IMR-90 (cell line): Measurements from ENCODE around the gene DNTT. TPM values are rescaled to one million over a fixed set of nuclear protein-coding genes. Genes with fewer than 3 reads are reported as not detected.

Experiments used
- ATAC-seq: fragments of 200-7000 bp; cut with Tn5 transposase; 2 replicates; pipeline ENCODE4 v1.9.1; 2020; ENCODE audit warnings: low read depth, mild to moderate bottlenecking, moderate library complexity
- BruUV-seq: library from RNA; stranded (reverse); fragments of 400-500 nt; replicated peaks from 2 replicates; lab custom pipeline; 2021; lab: Mats Ljungman, UMichigan
- CTCF ChIA-PET: fragments of 300-600 bp; formaldehyde crosslinking; extraction: SDS; loops from one replicate; lab custom pipeline; 2021; ENCODE audit warnings: antibody characterized with exemption; lab: Yijun Ruan, JAX
- POLR2A ChIA-PET: fragments of 300-600 bp; sonication (Branson Sonifier 250); formaldehyde crosslinking; loops from one replicate; lab custom pipeline; 2022; ENCODE audit warnings: antibody characterized with exemption; ENCODE audit not compliant: unreplicated experiment; lab: Charles Lee
- DNase-seq: peaks from one replicate; pipeline ENCODE4 v3.0.0; 2013
- H2AFZ ChIP-seq: replicated peaks from 2 replicates; pipeline ENCODE3; 2013; ENCODE audit warnings: low read length, mild to moderate bottlenecking; ENCODE audit not compliant: poor library complexity
- H2AK5ac ChIP-seq: 2 replicates; pipeline ENCODE4 v1.6.1; 2013; ENCODE audit warnings: low read depth, low read length, inconsistent platforms
- H2AK9ac ChIP-seq: replicated peaks from 2 replicates; pipeline ENCODE3; 2013; ENCODE audit warnings: mild to moderate bottlenecking, low read depth, low read length, moderate library complexity; ENCODE audit not compliant: poor library complexity
- H2BK120ac ChIP-seq: 2 replicates; pipeline ENCODE4 v1.6.1; 2013; ENCODE audit warnings: low read depth, low read length, inconsistent platforms
- H2BK15ac ChIP-seq: 3 replicates; pipeline ENCODE4 v1.6.1; 2013; ENCODE audit warnings: low read depth, low read length, inconsistent platforms
- H2BK20ac ChIP-seq: 2 replicates; pipeline ENCODE4 v1.6.1; 2013; ENCODE audit warnings: low read depth, mild to moderate bottlenecking, inconsistent platforms, low read length, moderate library complexity
- H2BK5ac ChIP-seq: 2 replicates; pipeline ENCODE4 v1.6.1; 2013; ENCODE audit warnings: mild to moderate bottlenecking, low read depth, low read length, inconsistent platforms; ENCODE audit not compliant: poor library complexity, severe bottlenecking
- H3K14ac ChIP-seq: replicated peaks from 2 replicates; pipeline ENCODE4 v1.6.1; 2013; ENCODE audit warnings: low read depth, low read length, inconsistent platforms
- H3K18ac ChIP-seq: 2 replicates; pipeline ENCODE4 v1.6.1; 2013; ENCODE audit warnings: low read depth, low read length, control low read depth
- H3K23ac ChIP-seq: 2 replicates; pipeline ENCODE4 v1.6.1; 2013; ENCODE audit warnings: low read depth, low read length, inconsistent platforms
- H3K27ac ChIP-seq: 2 replicates; pipeline ENCODE4 v1.5.1; 2013; ENCODE audit warnings: mild to moderate bottlenecking, control low read depth, low read length; ENCODE audit not compliant: insufficient read depth
- H3K27me3 ChIP-seq: 2 replicates; pipeline ENCODE4 v1.6.1; 2013; ENCODE audit warnings: low read length; ENCODE audit not compliant: control insufficient read depth, insufficient read depth
- H3K36me3 ChIP-seq: 2 replicates; pipeline ENCODE4 v1.6.1; 2013; ENCODE audit warnings: low read length, mixed read lengths; ENCODE audit not compliant: control insufficient read depth, insufficient read depth
- H3K4ac ChIP-seq: 2 replicates; pipeline ENCODE4 v1.6.1; 2013; ENCODE audit warnings: low read depth, low read length, inconsistent platforms
- H3K4me1 ChIP-seq: 2 replicates; pipeline ENCODE4 v1.6.1; 2013; ENCODE audit warnings: low read length, mixed read lengths; ENCODE audit not compliant: control insufficient read depth, insufficient read depth
- H3K4me2 ChIP-seq: 2 replicates; pipeline ENCODE4 v1.6.1; 2013; ENCODE audit warnings: low read depth, mild to moderate bottlenecking, control low read depth, low read length, moderate library complexity
- H3K4me3 ChIP-seq: 2 replicates; pipeline ENCODE4 v1.5.1; 2013; ENCODE audit warnings: low read depth, mild to moderate bottlenecking, control low read depth, low read length, moderate library complexity; ENCODE audit not compliant: insufficient read depth
- H3K56ac ChIP-seq: 2 replicates; pipeline ENCODE4 v1.6.1; 2013; ENCODE audit warnings: low read length, inconsistent platforms; ENCODE audit not compliant: insufficient read depth; ENCODE audit errors: extremely low read depth
- H3K79me1 ChIP-seq, 2 experiments: 2 replicates each; pipeline ENCODE4 v1.6.1; 2013; ENCODE audit warnings: low read length in 2 of 2, inconsistent platforms in 1 of 2, low read depth in 1 of 2
- H3K9ac ChIP-seq: 2 replicates; pipeline ENCODE4 v1.6.1; 2013; ENCODE audit warnings: low read depth, low read length, control low read depth
- H3K9me1 ChIP-seq: 2 replicates; pipeline ENCODE4 v1.6.1; 2013; ENCODE audit warnings: low read length, inconsistent platforms; ENCODE audit not compliant: insufficient read depth
- H3K9me3 ChIP-seq: 2 replicates; pipeline ENCODE4 v1.6.1; 2013; ENCODE audit warnings: low read length; ENCODE audit not compliant: control insufficient read depth, insufficient read depth
- H4K20me1 ChIP-seq: 2 replicates; pipeline ENCODE4 v1.6.1; 2013; ENCODE audit warnings: low read length, inconsistent platforms; ENCODE audit not compliant: insufficient read depth
- H4K5ac ChIP-seq: 2 replicates; pipeline ENCODE4 v1.6.1; 2013; ENCODE audit warnings: mild to moderate bottlenecking, low read depth, low read length, control low read depth
- H4K8ac ChIP-seq, 2 experiments: 2 replicates each; pipeline ENCODE4 v1.6.1; 2013; ENCODE audit warnings: low read depth in 2 of 2, low read length in 2 of 2, control low read depth in 1 of 2, inconsistent platforms in 1 of 2
- H4K91ac ChIP-seq: 2 replicates; pipeline ENCODE4 v1.6.1; 2013; ENCODE audit warnings: low read depth, low read length, inconsistent platforms; ENCODE audit not compliant: insufficient read depth
- BHLHE40 ChIP-seq: fragments of 150-350 bp; IDR thresholded peaks from 2 replicates; pipeline ENCODE4 v1.6.1; 2016; ENCODE audit warnings: mild to moderate bottlenecking, low read depth, low read length
- CEBPB ChIP-seq: IDR thresholded peaks from 2 replicates; pipeline ENCODE4 v1.6.1; 2012; ENCODE audit warnings: low read depth, low read length, improper control_type of control experiment
- CHD1 ChIP-seq: IDR thresholded peaks from 2 replicates; pipeline ENCODE4 v1.6.1; 2012; ENCODE audit warnings: low read depth, low read length, improper control_type of control experiment
- FOS ChIP-seq: fragments of 150-350 bp; IDR thresholded peaks from 2 replicates; pipeline ENCODE4 v1.6.1; 2016; ENCODE audit warnings: low read depth, low read length
- MAFK ChIP-seq: IDR thresholded peaks from 2 replicates; pipeline ENCODE4 v1.6.1; 2012; ENCODE audit warnings: low read depth, low read length, improper control_type of control experiment
- MAZ ChIP-seq: IDR thresholded peaks from 2 replicates; pipeline ENCODE4 v1.6.1; 2012; ENCODE audit warnings: low read depth, mild to moderate bottlenecking, low read length, improper control_type of control experiment, moderate library complexity, borderline replicate concordance
- MXI1 ChIP-seq: IDR thresholded peaks from 2 replicates; pipeline ENCODE4 v1.6.1; 2012; ENCODE audit warnings: low read depth, mild to moderate bottlenecking, low read length, moderate library complexity, borderline replicate concordance
- NFE2L2 ChIP-seq: fragments of 150-350 bp; IDR thresholded peaks from 2 replicates; pipeline ENCODE4 v1.6.1; 2016; ENCODE audit warnings: low read depth, mild to moderate bottlenecking, low read length
- POLR2A ChIP-seq: IDR thresholded peaks from 2 replicates; pipeline ENCODE4 v1.6.1; 2012; ENCODE audit warnings: mild to moderate bottlenecking, low read depth, low read length
- RAD21 ChIP-seq: IDR thresholded peaks from 2 replicates; pipeline ENCODE4 v1.6.1; 2012; ENCODE audit warnings: low read length, improper control_type of control experiment
- RCOR1 ChIP-seq: IDR thresholded peaks from 2 replicates; pipeline ENCODE4 v1.6.1; 2012; ENCODE audit warnings: mild to moderate bottlenecking, low read length, improper control_type of control experiment; ENCODE audit not compliant: insufficient replicate concordance
- RFX5 ChIP-seq: IDR thresholded peaks from 2 replicates; pipeline ENCODE4 v1.8.0; 2012; ENCODE audit warnings: low read depth, mild to moderate bottlenecking, low read length, moderate library complexity
- WGBS, 2 experiments: methylation state at CpG; one replicate each; pipeline versions ENCODE4 v1.1.5 to v1.1.7; 2013; ENCODE audit warnings: missing lambda C conversion rate in 2 of 2; ENCODE audit not compliant: insufficient read length in 1 of 2; ENCODE audit errors: extremely low coverage in 2 of 2; 5-methylcytosine and 5-hydroxymethylcytosine counted together
- dilution Hi-C: fragments of 300-500 bp; cut with HindIII; formaldehyde crosslinking; loops from one replicate; pipeline ENCODE4 v1.14.3; 2018; ENCODE audit warnings: low sequenced_read_pairs; ENCODE audit not compliant: unreplicated experiment
- in situ Hi-C: fragments of 300-500 bp; cut with MboI; formaldehyde crosslinking; loops from 3 replicates; pipeline ENCODE4 v1.14.3; 2019; ENCODE audit warnings: low sequenced_read_pairs, inconsistent platforms, mixed read lengths
- intact Hi-C: fragments of 100-400 bp; cut with micrococcal nuclease; formaldehyde crosslinking; loops from 2 replicates; pipeline ENCODE4 v1.10.0; 2022
- polyA plus RNA-seq, 3 experiments: library from polyadenylated mRNA; depleted of rRNA; stranded (reverse); fragments of >200 nt; gene quantifications; 2 replicates each; pipeline ENCODE4 v1.2.3, GENCODE V29; 2012; ENCODE audit warnings: low replicate concordance in 1 of 3
- total RNA-seq: library from RNA; depleted of rRNA; stranded (reverse); fragments of >200 nt; gene quantifications from 2 replicates; pipeline ENCODE4 v1.2.3, GENCODE V29; 2012
- TF ChIP-seq, protein P1 (sequence below): fragments of 150-350 bp; IDR thresholded peaks from 2 replicates; pipeline ENCODE4 v1.6.1; 2017; ENCODE audit warnings: mild to moderate bottlenecking, antibody characterized with exemption, low read length, low read depth
- TF ChIP-seq, protein P2 (sequence below): fragments of 150-350 bp; IDR thresholded peaks from 2 replicates; pipeline ENCODE4 v1.6.1; 2016; ENCODE audit warnings: low read depth, mild to moderate bottlenecking, low read length, moderate library complexity, borderline replicate concordance
- TF ChIP-seq, protein P3 (sequence below): conservative IDR thresholded peaks from 2 replicates; pipeline ENCODE4 v1.5.1; 2012; ENCODE audit warnings: mild to moderate bottlenecking, low read depth, low read length, improper control_type of control experiment

The DNTT gene
- total and polyA plus RNA-seq, 2 of the 4 experiments (the other 2 are of a cell fraction) = not detected

DNA sequence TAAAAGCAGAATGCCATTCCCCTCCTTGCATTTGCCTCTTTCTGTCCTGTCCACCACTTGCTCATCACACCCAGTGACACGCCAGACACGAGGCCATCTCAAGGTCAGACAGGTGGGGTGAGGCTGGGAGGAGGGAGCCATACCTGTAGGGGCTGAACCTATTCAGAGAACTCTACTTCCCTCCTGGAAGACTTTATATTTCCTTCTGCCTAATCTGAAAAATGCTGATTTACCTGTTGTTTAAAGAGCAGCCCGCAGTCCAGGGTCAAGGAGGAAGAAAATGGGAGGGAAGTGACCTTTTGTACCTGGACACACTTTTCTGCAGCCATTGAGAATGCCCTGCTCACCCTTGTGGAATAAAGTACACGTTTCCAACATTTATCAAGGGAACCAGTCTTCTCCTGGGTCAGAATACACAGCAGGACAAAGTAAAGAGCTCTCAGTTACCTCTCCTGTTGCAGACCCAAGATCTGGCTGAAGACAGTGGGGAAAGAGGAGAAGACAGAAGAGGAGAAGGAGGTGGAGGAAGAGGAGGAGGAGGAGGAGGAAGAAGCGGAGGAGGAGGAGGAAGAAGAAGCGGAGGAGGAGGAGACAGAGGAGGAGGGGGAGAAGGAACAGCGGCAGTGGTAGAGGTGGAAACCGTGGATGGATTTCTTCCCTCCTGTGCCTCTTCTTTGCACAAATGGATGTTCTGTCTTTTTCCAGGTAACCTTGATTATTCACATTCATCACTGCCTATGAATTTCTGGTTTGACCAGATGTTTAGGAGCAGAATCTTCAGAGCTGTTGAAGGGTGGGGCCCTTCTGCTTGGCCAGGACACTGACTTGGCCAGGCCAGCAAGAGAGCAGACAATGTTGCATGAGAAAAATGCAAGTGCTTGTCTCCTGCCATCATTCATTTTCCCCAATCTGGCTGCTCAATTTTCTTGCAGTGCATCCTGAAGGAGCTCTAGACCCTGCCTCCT, 31.6 kb upstream of the DNTT start:
- Histone ChIP-seq H2AK9ac (peak overlapping the region; percentile 19), H4K5ac (no peak overlapping the region), H3K9me3 (no peaks in the 10 kb centered on the region), H3K9ac (no peak overlapping the region), H2BK15ac (no peak overlapping the region), H2AK5ac (no peak overlapping the region), H2BK20ac (no peak overlapping the region), H3K14ac (no peak overlapping the region), H2BK5ac (no peak overlapping the region), H2AFZ (no peak overlapping the region), H3K4me2 (no peak overlapping the region), H3K18ac (no peak overlapping the region), H4K20me1 (no peaks in the 10 kb centered on the region), H4K8ac (no peak overlapping the region), H3K23ac (no peak overlapping the region), H3K79me1 (no peaks in the 10 kb centered on the region), H3K4me1 (no peaks in the 10 kb centered on the region), H3K36me3 (no peaks in the 10 kb centered on the region), H4K91ac (no peak overlapping the region), H3K4me3 (no peak overlapping the region), H3K9me1 (no peaks in the 10 kb centered on the region), H3K27me3 (no peaks in the 10 kb centered on the region), H3K56ac (no peak overlapping the region), H3K4ac (no peak overlapping the region), H2BK120ac (no peak overlapping the region), H3K27ac (no peak overlapping the region)
- WGBS, 2 experiments = no CpG with 5 or more reads among the region's 8 CpGs
- no peak for DNase-seq
- ATAC-seq = no peak
- intact Hi-C loops (no loop called here), in situ Hi-C loops (no loop called here), dilution Hi-C loops (no loop called here)
- BruUV-seq = no TSS peak
- ChIA-PET POLR2A (no interaction called here), CTCF (interaction anchor here (1.3 kb wide), 1 partner anchor 12 kb away, joined by 3 read pairs; no protein-coding TSS in a partner anchor)
- TF ChIP-seq MAZ (no peak), MAFK (no peak), CEBPB (no peak), MXI1 (no peak), NFE2L2 (no peak), CHD1 (no peak), RAD21 (no peak), POLR2A (no peak), FOS (no peak), BHLHE40 (no peak), RFX5 (no peak), RCOR1 (no peak)
- TF ChIP-seq, protein P1, sequence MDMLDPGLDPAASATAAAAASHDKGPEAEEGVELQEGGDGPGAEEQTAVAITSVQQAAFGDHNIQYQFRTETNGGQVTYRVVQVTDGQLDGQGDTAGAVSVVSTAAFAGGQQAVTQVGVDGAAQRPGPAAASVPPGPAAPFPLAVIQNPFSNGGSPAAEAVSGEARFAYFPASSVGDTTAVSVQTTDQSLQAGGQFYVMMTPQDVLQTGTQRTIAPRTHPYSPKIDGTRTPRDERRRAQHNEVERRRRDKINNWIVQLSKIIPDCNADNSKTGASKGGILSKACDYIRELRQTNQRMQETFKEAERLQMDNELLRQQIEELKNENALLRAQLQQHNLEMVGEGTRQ = no peak
- TF ChIP-seq, protein P2, sequence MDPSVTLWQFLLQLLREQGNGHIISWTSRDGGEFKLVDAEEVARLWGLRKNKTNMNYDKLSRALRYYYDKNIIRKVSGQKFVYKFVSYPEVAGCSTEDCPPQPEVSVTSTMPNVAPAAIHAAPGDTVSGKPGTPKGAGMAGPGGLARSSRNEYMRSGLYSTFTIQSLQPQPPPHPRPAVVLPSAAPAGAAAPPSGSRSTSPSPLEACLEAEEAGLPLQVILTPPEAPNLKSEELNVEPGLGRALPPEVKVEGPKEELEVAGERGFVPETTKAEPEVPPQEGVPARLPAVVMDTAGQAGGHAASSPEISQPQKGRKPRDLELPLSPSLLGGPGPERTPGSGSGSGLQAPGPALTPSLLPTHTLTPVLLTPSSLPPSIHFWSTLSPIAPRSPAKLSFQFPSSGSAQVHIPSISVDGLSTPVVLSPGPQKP = no peak
- TF ChIP-seq, protein P3, sequence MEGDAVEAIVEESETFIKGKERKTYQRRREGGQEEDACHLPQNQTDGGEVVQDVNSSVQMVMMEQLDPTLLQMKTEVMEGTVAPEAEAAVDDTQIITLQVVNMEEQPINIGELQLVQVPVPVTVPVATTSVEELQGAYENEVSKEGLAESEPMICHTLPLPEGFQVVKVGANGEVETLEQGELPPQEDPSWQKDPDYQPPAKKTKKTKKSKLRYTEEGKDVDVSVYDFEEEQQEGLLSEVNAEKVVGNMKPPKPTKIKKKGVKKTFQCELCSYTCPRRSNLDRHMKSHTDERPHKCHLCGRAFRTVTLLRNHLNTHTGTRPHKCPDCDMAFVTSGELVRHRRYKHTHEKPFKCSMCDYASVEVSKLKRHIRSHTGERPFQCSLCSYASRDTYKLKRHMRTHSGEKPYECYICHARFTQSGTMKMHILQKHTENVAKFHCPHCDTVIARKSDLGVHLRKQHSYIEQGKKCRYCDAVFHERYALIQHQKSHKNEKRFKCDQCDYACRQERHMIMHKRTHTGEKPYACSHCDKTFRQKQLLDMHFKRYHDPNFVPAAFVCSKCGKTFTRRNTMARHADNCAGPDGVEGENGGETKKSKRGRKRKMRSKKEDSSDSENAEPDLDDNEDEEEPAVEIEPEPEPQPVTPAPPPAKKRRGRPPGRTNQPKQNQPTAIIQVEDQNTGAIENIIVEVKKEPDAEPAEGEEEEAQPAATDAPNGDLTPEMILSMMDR = no peak
